GM12878 (cell line): ENCODE data around the gene ISOC2. TPM values are rescaled to one million over a fixed set of nuclear protein-coding genes. Genes with fewer than 3 reads are reported as not detected.

Source experiments
- ATAC-seq: fragments of 200-7000 bp; cut with Tn5 transposase; 3 replicates; pipeline ENCODE4 v1.9.1; 2020; ENCODE audit warnings: mild to moderate bottlenecking, moderate library complexity
- BruUV-seq: library from RNA; stranded (reverse); fragments of 400-500 nt; replicated peaks from 2 replicates; lab custom pipeline; 2021; lab: Mats Ljungman, UMichigan
- CTCF ChIA-PET: fragments of 300-600 bp; sonication (Branson Sonifier 250); formaldehyde crosslinking; extraction: SDS; loops from one replicate; lab custom pipeline; 2021; ENCODE audit warnings: inconsistent platforms; lab: Yijun Ruan, JAX
- POLR2A ChIA-PET: fragments of 350-600 bp; formaldehyde crosslinking; extraction: SDS; loops from one replicate; lab custom pipeline; 2021; ENCODE audit warnings: inconsistent platforms; lab: Charles Lee
- RAD21 ChIA-PET: fragments of 300-600 bp; sonication (Branson Sonifier 250); formaldehyde crosslinking; loops from one replicate; lab custom pipeline; 2023; ENCODE audit warnings: antibody characterized with exemption; ENCODE audit not compliant: unreplicated experiment; lab: Charles Lee
- SMC1A ChIA-PET: fragments of 300-600 bp; sonication (Branson Sonifier 250); formaldehyde crosslinking; loops from one replicate; lab custom pipeline; 2023; ENCODE audit not compliant: unreplicated experiment, uncharacterized antibody; lab: Charles Lee
- DNase-seq: peaks from one replicate; pipeline ENCODE4 v3.0.0-alpha.2; 2011; ENCODE audit warnings: low read depth, low spot score
- FAIRE-seq: peaks from 3 replicates; lab custom pipeline; 2011; peaks lifted over from hg19 to GRCh38; lab: Jason Lieb, UNC
- H2AFZ ChIP-seq: 2 replicates; pipeline ENCODE4 v1.6.0; 2011; ENCODE audit warnings: low read depth, low read length, control low read depth; ENCODE audit not compliant: control insufficient read depth
- H3K27ac ChIP-seq: 2 replicates; pipeline ENCODE4 v1.5.1; 2011; ENCODE audit warnings: control low read depth; ENCODE audit not compliant: control insufficient read depth, insufficient read depth
- H3K27me3 ChIP-seq, 2 experiments: replicated peaks in 1 of 2; 2 replicates each; pipeline versions ENCODE4 v1.6.0 to v1.6.1; 2011; ENCODE audit warnings: low read length in 1 of 2; ENCODE audit not compliant: control insufficient read depth in 2 of 2, insufficient read depth in 2 of 2
- H3K36me3 ChIP-seq, 2 experiments: 2 replicates each; pipeline ENCODE4 v1.5.1; 2011; ENCODE audit warnings: low read length in 1 of 2; ENCODE audit not compliant: control insufficient read depth in 2 of 2, insufficient read depth in 2 of 2
- H3K4me1 ChIP-seq: 2 replicates; pipeline ENCODE4 v1.6.1; 2011; ENCODE audit warnings: mild to moderate bottlenecking, low read length, moderate library complexity, mixed read lengths; ENCODE audit not compliant: control insufficient read depth, insufficient read depth
- H3K4me2 ChIP-seq: 2 replicates; pipeline ENCODE4 v1.6.0; 2011; ENCODE audit warnings: control low read depth; ENCODE audit not compliant: control insufficient read depth, insufficient read depth
- H3K4me3 ChIP-seq: fragments of 200-600 bp; sonication (generic); 2 replicates; pipeline ENCODE4 v1.5.1; 2016
- H3K79me2 ChIP-seq: 2 replicates; pipeline ENCODE4 v1.6.0; 2011; ENCODE audit warnings: low read length; ENCODE audit not compliant: control insufficient read depth, insufficient read depth
- H3K9ac ChIP-seq: 2 replicates; pipeline ENCODE4 v1.8.0; 2011; ENCODE audit warnings: low read length, control low read depth, mixed read lengths; ENCODE audit not compliant: control insufficient read depth, insufficient read depth
- H3K9me3 ChIP-seq: replicated peaks from 3 replicates; pipeline ENCODE4 v1.5.1; 2011; ENCODE audit warnings: mild to moderate bottlenecking, low read length; ENCODE audit not compliant: control insufficient read depth, insufficient read depth
- H4K20me1 ChIP-seq: 2 replicates; pipeline ENCODE4 v1.6.0; 2011; ENCODE audit not compliant: control insufficient read depth, insufficient read depth
- ATF2 ChIP-seq: IDR thresholded peaks from 2 replicates; pipeline ENCODE4 v1.6.1; 2012; ENCODE audit warnings: low read length, inconsistent platforms
- BMI1 ChIP-seq: fragments of 450-650 bp; IDR thresholded peaks from 2 replicates; pipeline ENCODE4 v1.6.1; 2016; ENCODE audit warnings: mild to moderate bottlenecking, moderate library complexity, borderline replicate concordance
- CREM ChIP-seq: IDR thresholded peaks from 2 replicates; pipeline ENCODE4 v1.6.1; 2014; ENCODE audit warnings: antibody characterized with exemption, low read depth
- JUND ChIP-seq: IDR thresholded peaks from 2 replicates; pipeline ENCODE4 v1.6.1; 2012; ENCODE audit warnings: low read depth, mild to moderate bottlenecking, low read length, improper control_type of control experiment, moderate library complexity
- POLR2AphosphoS5 ChIP-seq: IDR thresholded peaks from 2 replicates; pipeline ENCODE4 v1.6.1; 2011; ENCODE audit warnings: mild to moderate bottlenecking, low read length, inconsistent platforms
- POU2F2 ChIP-seq: IDR thresholded peaks from 3 replicates; pipeline ENCODE4 v1.6.1; 2011; ENCODE audit warnings: low read depth, mild to moderate bottlenecking, low read length, borderline replicate concordance
- RBBP5 ChIP-seq: fragments of 200-600 bp; sonication (generic); conservative IDR thresholded peaks from 2 replicates; pipeline ENCODE4 v1.6.1; 2016
- STAT3 ChIP-seq: IDR thresholded peaks from 2 replicates; pipeline ENCODE4 v1.6.1; 2011; ENCODE audit warnings: low read depth, low read length, improper control_type of control experiment
- SUPT20H ChIP-seq: IDR thresholded peaks from 2 replicates; pipeline ENCODE4 v1.6.1; 2011; ENCODE audit warnings: low read depth, mild to moderate bottlenecking, low read length, moderate library complexity, borderline replicate concordance; ENCODE audit not compliant: control insufficient read depth
- ZBTB40 ChIP-seq: fragments of 450-650 bp; IDR thresholded peaks from 2 replicates; pipeline ENCODE4 v1.6.1; 2016; ENCODE audit warnings: mild to moderate bottlenecking, moderate library complexity, borderline replicate concordance
- WGBS: methylation state at CpG from one replicate; pipeline ENCODE4 v1.1.6; 2016; ENCODE audit warnings: low lambda C conversion rate; ENCODE audit not compliant: insufficient replicate concordance, insufficient coverage; ENCODE audit errors: missing lambda C conversion rate; 5-methylcytosine and 5-hydroxymethylcytosine counted together
- in situ Hi-C: fragments of 300-500 bp; cut with MboI; formaldehyde crosslinking; loops from 9 replicates; pipeline ENCODE4 v1.14.3; 2018; ENCODE audit warnings: mixed read lengths
- intact Hi-C: fragments of 100-400 bp; cut with micrococcal nuclease; formaldehyde crosslinking; loops from one replicate; pipeline ENCODE4 v1.14.2; 2022; ENCODE audit not compliant: unreplicated experiment
- polyA plus RNA-seq, 11 experiments: library from polyadenylated mRNA; depleted of rRNA in 4 of 11; unstranded in 6 of 11; stranded (reverse) in 5 of 11; fragments of >200 nt; fragmentation: Nextera tagmentation in 4 of 11; fragmentation: Illumina TruSeq in 1 of 11; extraction: Ambion mirVana in 4 of 11; extraction: Trizol in 1 of 11; gene quantifications; 1 replicate in 1 of 11; 2 replicates in 10 of 11; pipeline versions ENCODE4 v1.2.1 to v1.2.3, GENCODE V29; 2011 to 2016; ENCODE audit warnings: inconsistent platforms in 2 of 11, missing spikeins in 2 of 11, low read depth in 1 of 11
- total RNA-seq, 4 experiments: library from RNA; depleted of rRNA in 3 of 4; stranded (reverse); fragments of >200 nt in 3 of 4; fragmentation: Illumina TruSeq in 1 of 4; extraction: Trizol in 1 of 4; gene quantifications; 2 replicates each; pipeline versions ENCODE4 v1.2.1 to v1.2.3, GENCODE V29; 2013 to 2021
- TF ChIP-seq, protein P1 (sequence below): fragments of 450-650 bp; IDR thresholded peaks from 2 replicates; pipeline ENCODE4 v1.6.1; 2014; ENCODE audit warnings: mild to moderate bottlenecking

ISOC2 gene
- total and polyA plus RNA-seq, 10 of the 15 experiments (the other 5 are each of a cell fraction or from before 2014, with no cell fraction given), result 0.72 to 238 (median 56.9) TPM

DNA sequence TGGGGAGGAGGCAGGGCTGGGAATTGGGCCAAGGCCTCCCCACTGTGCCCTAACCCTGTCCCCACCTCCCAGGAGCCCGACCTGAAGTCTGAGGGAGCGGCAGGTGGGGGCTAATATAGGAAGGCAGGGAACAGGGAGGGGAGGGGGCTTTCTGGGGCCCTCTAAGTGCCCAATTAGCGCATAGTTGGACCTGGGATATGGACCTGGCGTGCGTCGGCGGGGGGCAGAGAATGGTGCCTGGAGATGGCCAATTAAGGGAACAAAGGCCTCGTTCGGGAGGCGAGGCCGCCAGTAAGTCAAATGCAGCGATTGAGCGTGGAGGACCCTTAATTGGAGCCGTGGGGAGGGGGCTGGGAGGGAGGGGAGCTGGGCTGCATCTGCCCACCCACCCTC, 3.2 kb upstream of the ISOC2 start, which contains the start of gene C19orf85:
TSS of gene C19orf85 (minus strand) at position 90 of the 393 bp plus-strand sequence. CDS start 197 bp downstream, outside the sequence.
- H3K79me2 ChIP-seq, result peaks cover 8% of the 10 kb centered on the region
- no peak within 1 kb of the TSS for H3K9ac ChIP-seq
- H3K4me3 ChIP-seq, result no peak within 1 kb of the TSS
- H3K27ac ChIP-seq, result no peak within 1 kb of the TSS
- H3K36me3 ChIP-seq, result no peaks in the 10 kb centered on the region; a peak in 1 of 4 replicates
- ChIA-PET CTCF (no interaction called here), POLR2A (no interaction called here), RAD21 (no interaction called here), SMC1A (no interaction called here)
- in situ Hi-C loops, result no loop called here
- intact Hi-C loops, result loop anchor here (5.0 kb wide), 1 partner anchor 168 kb away; no protein-coding TSS in a partner anchor
- BruUV-seq, result no TSS peak
- no peak for ATAC-seq
- no peaks in the 10 kb centered on the region for H3K4me1 ChIP-seq
- H2AFZ ChIP-seq, result no peak within 1 kb of the TSS
- FAIRE-seq, result no peak
- no peak within 1 kb of the TSS for H3K4me2 ChIP-seq
- TF ChIP-seq, protein P1, sequence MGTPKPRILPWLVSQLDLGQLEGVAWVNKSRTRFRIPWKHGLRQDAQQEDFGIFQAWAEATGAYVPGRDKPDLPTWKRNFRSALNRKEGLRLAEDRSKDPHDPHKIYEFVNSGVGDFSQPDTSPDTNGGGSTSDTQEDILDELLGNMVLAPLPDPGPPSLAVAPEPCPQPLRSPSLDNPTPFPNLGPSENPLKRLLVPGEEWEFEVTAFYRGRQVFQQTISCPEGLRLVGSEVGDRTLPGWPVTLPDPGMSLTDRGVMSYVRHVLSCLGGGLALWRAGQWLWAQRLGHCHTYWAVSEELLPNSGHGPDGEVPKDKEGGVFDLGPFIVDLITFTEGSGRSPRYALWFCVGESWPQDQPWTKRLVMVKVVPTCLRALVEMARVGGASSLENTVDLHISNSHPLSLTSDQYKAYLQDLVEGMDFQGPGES, result no peak
- no peak for TF ChIP-seq ATF2
- TF ChIP-seq BMI1, result no peak
- no peak for TF ChIP-seq JUND
- TF ChIP-seq CREM, result no peak
- no peak for TF ChIP-seq POLR2AphosphoS5
- TF ChIP-seq POU2F2, result no peak
- TF ChIP-seq STAT3, result no peak
- no peak for TF ChIP-seq RBBP5
- TF ChIP-seq ZBTB40, result no peak
- TF ChIP-seq SUPT20H, result no peak
- H3K9me3 ChIP-seq, result no peaks in the 10 kb centered on the region
- 48% methylated on average over 8 of the region's 14 CpGs for WGBS
- H3K27me3 ChIP-seq, result no peaks in the 10 kb centered on the region
- H4K20me1 ChIP-seq, result no peaks in the 10 kb centered on the region; the same call in 1 of the 2 replicates
- no peak for DNase-seq
